HFF-Myc (cell line): ENCODE data around the gene SLC16A9.

Experiments
- DNase-seq: peaks from one replicate; pipeline ENCODE4 v3.0.0-alpha.2; 2011; ENCODE audit warnings: low read depth; ENCODE audit errors: extremely low read depth
- H3K4me3 ChIP-seq: replicated peaks from 2 replicates; pipeline ENCODE4 v1.5.1; 2011; ENCODE audit warnings: low read depth, mild to moderate bottlenecking, control low read depth, low read length
- CTCF ChIP-seq: IDR thresholded peaks from 2 replicates; pipeline ENCODE4 v1.5.1; 2012; ENCODE audit warnings: mild to moderate bottlenecking, low read depth, low read length, control low read depth; ENCODE audit errors: missing control alignments

Gene SLC16A9

GRCh38 chr10:59657724-59658123, 51.9 kb downstream of the SLC16A9 start:
- no peak for TF ChIP-seq CTCF
- H3K4me3 ChIP-seq: no peak overlapping the region
- no peak for DNase-seq

DNA sequence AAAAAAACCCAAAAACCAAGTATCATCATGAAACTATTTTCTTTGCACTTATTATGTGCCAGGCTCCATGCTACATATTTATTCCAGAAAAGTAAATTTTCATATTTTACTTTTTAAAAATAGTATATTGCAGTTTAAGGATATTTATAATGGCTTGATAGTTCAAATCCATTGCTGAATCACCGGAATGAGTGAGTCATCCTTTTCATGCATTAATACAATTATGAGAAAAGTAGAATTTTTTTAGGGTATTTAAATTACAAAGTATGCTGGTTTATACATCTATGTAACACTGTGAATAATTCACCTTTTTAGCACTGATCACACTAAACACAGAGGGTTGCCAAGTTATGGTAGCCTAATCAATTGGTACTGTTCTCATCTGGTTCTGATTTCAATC, 54.3 kb downstream of the SLC16A9 start:
- no peak for TF ChIP-seq CTCF
- no peak overlapping the region for H3K4me3 ChIP-seq
- no peak for DNase-seq

GRCh38 chr10:59654007-59654406, 55.6 kb downstream of the SLC16A9 start:
- no peak overlapping the region for H3K4me3 ChIP-seq
- TF ChIP-seq CTCF: no peak
- no peak for DNase-seq

DNA sequence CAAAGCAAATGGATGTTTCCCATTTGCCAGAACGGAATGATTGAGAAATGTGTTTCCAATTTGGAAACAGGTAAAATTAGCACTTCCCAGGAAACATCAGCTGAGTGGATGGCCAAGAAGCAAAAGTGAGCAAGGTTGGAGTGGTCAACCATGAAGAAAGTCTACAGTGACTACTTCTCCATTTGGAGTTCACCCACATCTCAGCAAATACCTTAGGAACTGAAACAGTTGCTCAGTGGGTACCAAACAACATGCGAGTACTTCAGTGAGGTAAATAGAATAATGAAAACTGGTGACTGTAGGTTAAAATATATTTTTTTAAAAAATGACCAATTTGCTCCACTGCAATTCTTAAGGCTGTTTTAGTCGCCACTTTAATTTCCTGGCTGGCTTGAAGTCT, 57.7 kb downstream of the SLC16A9 start:
- DNase-seq: no peak

DNA sequence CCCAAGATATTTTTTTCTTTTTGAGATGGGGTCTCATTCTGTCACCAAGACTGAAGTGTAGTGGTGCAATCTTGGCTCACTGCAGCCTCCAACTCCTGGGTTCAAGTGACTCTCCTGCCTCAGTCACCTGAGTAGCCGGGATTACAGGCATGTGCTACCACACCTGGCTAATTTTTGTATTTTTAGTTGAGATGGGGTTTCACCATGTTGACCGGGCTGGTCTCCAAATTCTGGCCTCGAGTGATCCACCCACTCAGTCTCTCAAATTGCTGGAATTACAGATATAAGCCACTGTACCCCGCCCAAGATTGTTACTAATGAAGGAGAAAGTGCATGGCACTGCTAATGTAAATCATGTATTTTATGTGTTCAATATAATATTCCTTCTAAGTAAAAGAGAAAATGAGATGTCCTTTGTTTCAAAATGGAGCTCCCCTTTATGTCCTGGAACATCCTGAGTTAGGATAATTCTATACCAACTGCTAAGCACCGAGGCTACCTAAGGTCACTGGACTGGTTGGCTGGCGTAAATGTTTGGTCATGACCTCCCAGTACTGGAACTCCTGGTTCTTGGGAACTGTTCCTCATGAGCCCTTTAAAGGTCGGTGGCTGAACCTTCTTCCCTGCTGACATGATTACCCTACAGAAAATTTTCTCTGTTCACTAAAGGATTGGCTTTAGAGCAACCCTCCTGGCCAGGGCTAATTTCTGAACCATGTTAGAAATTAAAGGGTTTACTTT, 59.9 kb downstream of the SLC16A9 start:
- H3K4me3 ChIP-seq: no peak overlapping the region
- no peak for DNase-seq
- TF ChIP-seq CTCF: no peak

More for the DNA sequence above, 57.7 kb downstream of the SLC16A9 start:
- TF ChIP-seq CTCF: no peak
- no peak overlapping the region for H3K4me3 ChIP-seq

DNA sequence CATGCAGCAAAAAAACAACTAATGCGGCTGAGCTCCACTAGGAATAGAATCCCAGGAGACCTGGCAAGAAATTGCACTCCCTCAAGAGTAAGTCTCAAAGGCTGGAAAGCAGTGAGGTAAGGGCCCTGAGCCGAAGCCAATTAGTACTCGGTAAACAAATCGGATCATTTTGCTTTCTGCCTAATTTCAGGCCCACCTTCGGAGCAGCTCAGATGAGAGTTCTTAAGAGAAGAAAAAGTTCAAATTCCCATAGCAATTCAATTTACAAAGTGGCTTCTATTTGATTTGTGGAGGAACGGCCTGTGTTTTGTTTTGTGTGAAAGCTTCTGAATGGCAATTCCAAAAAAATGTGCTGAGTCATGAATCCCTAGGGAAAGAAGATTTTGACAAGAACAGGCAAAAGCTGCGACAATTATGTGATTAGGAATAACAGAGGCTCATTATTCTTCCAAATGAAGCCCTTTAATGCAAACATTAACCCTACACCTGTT, 60.9 kb downstream of the SLC16A9 start:
- no peak for TF ChIP-seq CTCF
- DNase-seq: no peak
- H3K4me3 ChIP-seq: no peak overlapping the region
